Brain pericyte (primary cell): ENCODE data around the gene AHI1.
A peak's percentile ranks its signal among the peaks of the same experiment; 100 is the strongest.
"Not testable (repeated sequence)": the region's sequence is repeated elsewhere in the genome, so short reads cannot be mapped to it uniquely, and the experiment has no call there.

Experiments
- DNase-seq: peaks from one replicate; pipeline ENCODE4 v3.0.0-alpha.2; 2012; ENCODE audit warnings: low read depth, low spot score

The AHI1 gene

GRCh38 chr6:135505648-135506047, 8.1 kb upstream of the AHI1 start:
- no peak for DNase-seq

DNA sequence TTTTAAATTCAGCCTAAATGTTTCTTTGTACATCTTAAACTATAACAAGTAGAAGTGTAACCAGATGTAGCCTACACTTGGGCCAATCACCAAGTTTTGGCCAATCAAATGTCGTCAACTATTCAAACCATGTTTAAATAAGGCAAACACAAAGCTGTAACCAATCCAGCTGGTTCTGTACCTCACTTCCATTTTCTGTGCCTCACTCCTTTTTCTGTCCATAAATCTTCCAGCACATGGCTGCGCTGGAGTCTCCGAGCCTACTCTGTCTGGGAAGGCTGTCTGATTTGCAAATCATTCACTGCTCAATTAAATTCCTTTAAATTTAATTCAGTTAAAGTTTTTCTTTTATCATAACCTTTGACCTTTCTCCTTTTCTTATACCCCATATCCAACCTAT, 7.7 kb upstream of the AHI1 start:
- DNase-seq = no peak

DNA sequence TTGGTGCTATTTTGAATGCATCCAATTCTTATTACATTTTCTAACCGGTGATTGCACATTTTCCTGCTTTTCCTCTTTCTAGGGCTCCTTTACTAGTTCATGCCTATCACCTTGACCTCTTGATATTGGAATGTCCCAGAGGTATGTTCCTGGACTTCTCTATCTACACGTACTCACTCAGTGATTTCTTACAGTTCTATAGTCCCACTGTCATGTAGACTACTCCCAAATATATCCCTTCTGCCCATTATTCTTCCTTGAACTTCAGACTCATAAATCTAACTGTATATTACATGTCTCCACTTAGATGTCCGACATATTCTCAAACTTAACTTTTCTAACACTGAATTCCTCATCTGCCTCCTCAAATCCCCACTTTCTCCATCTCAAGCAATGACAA, 7.2 kb upstream of the AHI1 start:
- DNase-seq = no peak

- DNase-seq = no peak
These were observed 6.3 kb upstream of the AHI1 start for GRCh38 chr6:135503703-135504475.

DNA sequence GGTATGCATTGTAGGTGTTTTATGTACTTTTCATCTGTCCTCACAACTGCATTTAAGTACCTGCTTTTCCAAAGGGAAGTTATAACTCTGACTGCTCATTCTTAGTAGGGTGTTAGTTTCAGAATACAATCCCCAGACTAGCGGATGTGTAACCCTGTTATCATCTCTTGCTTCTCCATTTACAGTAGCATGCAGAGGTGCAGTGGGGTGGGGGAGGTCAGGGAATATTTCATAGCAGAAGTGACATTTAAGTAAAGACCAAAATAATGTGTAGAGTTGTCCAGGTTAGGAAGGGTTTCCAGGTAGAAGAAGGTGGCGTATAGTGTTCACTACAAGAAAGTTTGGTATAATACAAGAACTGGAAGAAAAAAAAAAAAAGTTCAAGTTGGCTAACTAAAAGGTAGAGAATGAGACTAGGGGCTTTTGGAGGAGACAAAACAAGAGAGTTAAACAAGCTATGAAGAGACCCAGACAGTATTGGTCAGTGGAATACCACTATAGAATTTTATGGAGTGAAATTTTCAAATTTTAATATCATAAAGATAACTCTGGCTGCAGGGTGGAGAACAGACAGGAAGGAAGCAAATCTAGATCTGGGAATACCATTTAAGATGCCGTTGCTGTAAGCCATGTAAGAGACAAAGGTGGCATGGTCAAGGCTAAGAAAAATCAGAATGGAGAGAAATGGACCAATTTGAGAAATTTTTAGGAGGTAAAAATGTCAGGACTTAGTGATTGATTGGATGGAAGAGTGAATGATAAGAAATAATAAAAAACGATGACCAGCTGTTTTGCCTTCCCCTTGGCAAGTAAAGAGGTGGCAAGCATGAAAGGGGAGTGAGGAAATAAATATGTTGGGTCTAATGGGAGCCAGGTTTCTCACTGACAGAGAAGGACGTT, 2.2 kb upstream of the AHI1 start:
- DNase-seq = no peak

DNA sequence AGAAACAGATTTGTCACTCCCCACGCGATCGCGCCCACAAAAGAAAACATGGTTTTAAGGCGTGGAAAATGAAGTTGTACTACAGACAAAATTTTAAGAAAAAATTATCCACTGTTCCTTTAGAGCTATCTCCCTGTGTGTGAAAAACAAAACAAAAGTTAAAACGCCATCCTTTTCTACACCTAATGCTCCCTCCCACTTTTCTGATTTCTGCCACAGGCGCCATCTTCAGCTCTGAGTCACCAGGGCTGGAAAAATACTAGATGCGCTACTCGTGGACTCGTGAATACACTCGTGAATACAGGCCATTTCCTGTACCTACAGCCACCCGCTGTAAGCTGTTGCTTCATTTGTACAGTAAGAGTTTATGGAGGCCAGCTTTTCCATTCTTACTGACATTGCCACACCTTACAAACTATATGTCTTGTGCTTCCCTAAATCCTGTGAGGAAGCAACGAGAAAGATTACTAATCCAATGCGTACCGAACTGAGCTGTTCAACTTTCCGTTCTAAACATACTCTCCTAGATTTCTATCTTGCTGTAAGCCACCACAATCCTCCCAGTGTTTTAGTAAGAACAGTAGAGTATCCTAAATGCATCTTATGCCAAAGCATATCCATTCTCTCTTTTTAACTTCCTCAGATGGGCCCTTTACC, 773 bp upstream of the AHI1 start:
- peak; percentile 63 for DNase-seq

DNA sequence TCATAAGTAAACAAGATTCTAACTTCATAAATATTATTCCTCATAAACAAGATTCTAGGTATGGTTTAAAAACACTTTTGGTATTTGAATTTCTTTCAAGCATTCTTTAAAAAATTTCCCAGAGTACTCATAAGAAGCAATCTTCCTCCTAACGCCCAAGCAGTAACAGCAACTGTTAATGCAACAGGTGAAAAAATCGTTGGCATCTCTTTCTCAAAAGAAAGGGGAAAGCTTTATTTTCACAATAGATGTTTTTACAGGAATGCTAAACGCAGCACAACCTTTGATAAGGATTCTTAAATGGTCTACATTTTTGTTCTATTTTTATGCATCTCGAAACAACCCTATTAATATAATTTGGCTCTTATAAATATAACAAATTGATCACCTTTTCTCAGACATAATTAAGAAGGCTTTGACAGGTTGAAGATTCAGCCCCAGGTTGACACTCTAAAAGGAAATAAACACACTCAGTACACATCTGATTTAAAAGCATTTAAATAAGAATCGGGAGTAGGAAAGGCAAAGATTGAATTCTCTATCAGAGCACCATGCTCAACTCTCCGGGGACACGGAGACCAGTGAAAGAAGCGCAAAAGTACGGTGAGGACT, 634 bp downstream of the AHI1 start:
- DNase-seq = no peak

GRCh38 chr6:135493218-135493961, 4.2 kb downstream of the AHI1 start:
- DNase-seq = peak; percentile 44

- DNase-seq = no peak
These were observed 7.2 kb downstream of the AHI1 start for GRCh38 chr6:135490381-135490780.

DNA sequence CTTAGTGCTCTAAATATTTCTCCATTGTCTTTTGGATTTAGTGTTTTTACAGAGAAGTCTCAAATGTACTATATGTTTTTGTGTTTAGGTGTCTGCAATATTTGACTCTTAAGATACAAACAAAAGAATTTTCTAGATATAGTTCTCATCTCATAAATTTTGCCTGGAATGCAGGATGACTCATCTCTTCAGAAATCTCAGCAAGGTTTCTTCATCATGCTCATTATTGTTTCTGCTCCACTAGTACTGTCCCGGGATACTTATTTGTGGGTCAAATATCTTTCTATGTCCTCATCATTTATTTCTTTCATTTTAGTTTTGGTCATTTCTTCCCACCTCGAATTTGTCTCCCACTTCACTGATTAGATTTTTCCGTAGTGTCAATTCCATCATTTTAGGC, 9.5 kb downstream of the AHI1 start:
- DNase-seq = no peak

GRCh38 chr6:135483903-135484302, 13.6 kb downstream of the AHI1 start:
- not testable (repeated sequence) for DNase-seq

GRCh38 chr6:135481783-135482369, 15.7 kb downstream of the AHI1 start:
- DNase-seq = no peak

GRCh38 chr6:135479601-135480000, 17.9 kb downstream of the AHI1 start:
- no peak for DNase-seq

- no peak for DNase-seq
These were observed 18.9 kb downstream of the AHI1 start for GRCh38 chr6:135478626-135479025.

GRCh38 chr6:135475292-135475886, 22.2 kb downstream of the AHI1 start:
- DNase-seq = no peak

DNA sequence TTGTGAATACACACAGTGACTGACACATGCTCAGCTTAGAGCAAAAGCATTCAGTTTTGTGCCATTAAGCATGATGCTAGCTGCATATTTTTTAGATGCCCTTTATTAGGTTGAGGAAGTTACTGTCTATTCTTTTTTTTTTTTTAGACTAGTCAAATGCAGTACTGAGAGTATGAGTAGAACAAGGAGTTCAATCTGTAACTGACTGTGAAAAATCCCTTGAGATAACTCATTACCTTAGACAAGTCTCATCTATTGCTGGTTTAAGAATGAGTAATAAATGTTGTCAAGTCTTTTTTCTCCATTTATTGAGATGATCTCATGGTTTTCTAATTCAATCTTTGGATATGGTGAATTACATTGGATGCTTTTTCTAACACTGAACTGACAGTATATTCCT, 23.2 kb downstream of the AHI1 start:
- no peak for DNase-seq

DNA sequence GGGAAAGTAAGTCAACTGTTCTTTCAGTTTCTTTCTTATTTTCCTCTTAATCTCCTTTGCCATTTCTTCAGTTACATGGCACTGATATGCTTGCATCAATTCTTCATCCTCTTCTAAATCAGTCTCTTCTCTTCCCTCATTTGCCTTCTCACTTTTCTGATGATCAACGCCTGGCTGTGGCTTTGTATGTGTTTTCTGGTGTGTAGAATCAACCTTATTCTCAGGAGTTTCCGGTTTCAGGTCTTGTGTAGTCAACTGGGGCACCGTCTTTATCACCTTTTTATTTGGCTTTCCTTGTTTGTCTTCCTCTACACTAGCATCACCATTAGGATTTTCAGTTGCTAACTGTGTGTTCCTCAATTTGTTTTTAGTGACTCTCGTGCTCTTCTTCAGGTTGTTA, 31.6 kb downstream of the AHI1 start:
- DNase-seq = no peak

DNA sequence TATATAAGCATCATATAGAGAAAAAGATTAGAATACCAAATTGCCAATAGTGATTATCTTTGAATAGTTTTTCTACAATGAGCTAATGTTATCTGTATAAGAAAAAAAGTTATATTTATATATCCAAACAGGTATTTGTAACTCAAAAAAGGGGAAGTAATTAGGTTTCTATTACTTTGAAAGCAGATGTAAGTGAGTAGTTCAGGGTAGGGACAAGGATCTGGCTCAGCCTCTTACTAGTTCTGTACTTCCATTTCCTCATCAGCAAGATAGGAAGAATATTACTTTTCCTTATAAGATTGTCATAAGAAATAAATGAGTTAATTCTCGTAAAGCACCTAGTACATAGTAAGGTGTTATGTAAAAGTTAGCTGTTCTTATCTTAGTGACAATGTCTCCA, 32.2 kb downstream of the AHI1 start:
- no peak for DNase-seq

GRCh38 chr6:135464634-135465033, 32.9 kb downstream of the AHI1 start:
- no peak for DNase-seq

- DNase-seq = no peak
These were observed 36.3 kb downstream of the AHI1 start for GRCh38 chr6:135461208-135461607.
